SK-N-MC (cell line): Measurements from ENCODE around the gene MCEMP1.

Experiments used
- EZH2 ChIP-seq: fragments of 200-600 bp; sonication (generic); IDR thresholded peaks from one replicate; pipeline ENCODE4 v1.6.1; 2017; ENCODE audit warnings: antibody characterized with exemption
- POLR2AphosphoS5 ChIP-seq: IDR thresholded peaks from 2 replicates; pipeline ENCODE4 v1.6.1; 2012; ENCODE audit warnings: mild to moderate bottlenecking, low read depth, low read length, borderline replicate concordance

GRCh38 chr19:7705387-7706187 is 28.7 kb downstream of the MCEMP1 start:
- TF ChIP-seq EZH2, result no peak
- no peak for TF ChIP-seq POLR2AphosphoS5
